HepG2 (cell line): ENCODE results near the gene MVP. TPM values are rescaled to one million over a fixed set of nuclear protein-coding genes. Genes with fewer than 3 reads are reported as not detected.

ENCODE experiments used
- ATF2 ChIP-seq: sonication (generic); formaldehyde crosslinking; IDR thresholded peaks from 2 replicates; pipeline ENCODE4 v1.4.0; 2020; ENCODE audit warnings: missing genetic modification reagents
- BCL3 ChIP-seq: sonication (generic); formaldehyde crosslinking; IDR thresholded peaks from 2 replicates; pipeline ENCODE4 v1.5.1; 2020; ENCODE audit warnings: mild to moderate bottlenecking, missing genetic modification reagents, moderate library complexity
- CCDC6 ChIP-seq: sonication (generic); formaldehyde crosslinking; IDR thresholded peaks from 2 replicates; pipeline ENCODE4 v1.8.1; 2022; ENCODE audit warnings: mild to moderate bottlenecking, missing genetic modification reagents, moderate library complexity
- HDAC6 ChIP-seq: fragments of 200-600 bp; sonication (generic); IDR thresholded peaks from 2 replicates; pipeline ENCODE4 v1.7.0; 2017; ENCODE audit warnings: mild to moderate bottlenecking, antibody characterized with exemption, low read length, low read depth
- MBD4 ChIP-seq: IDR thresholded peaks from 2 replicates; pipeline ENCODE4 v1.6.1; 2012; ENCODE audit warnings: low read length, inconsistent platforms, borderline replicate concordance
- NBN ChIP-seq: fragments of 450-650 bp; conservative IDR thresholded peaks from 2 replicates; pipeline ENCODE4 v1.6.1; 2017
- RAD51 ChIP-seq: fragments of 450-650 bp; IDR thresholded peaks from 2 replicates; pipeline ENCODE4 v1.6.1; 2016; ENCODE audit warnings: borderline replicate concordance
- RARG ChIP-seq: sonication (generic); formaldehyde crosslinking; IDR thresholded peaks from 2 replicates; pipeline ENCODE4 v1.4.0; 2020; ENCODE audit warnings: low read depth, mild to moderate bottlenecking, missing genetic modification reagents
- RBM39 ChIP-seq: fragments of 200-400 bp; formaldehyde crosslinking; IDR thresholded peaks from one replicate; pipeline ENCODE4 v1.6.1; 2018; ENCODE audit warnings: antibody characterized with exemption, mild to moderate bottlenecking, low read depth, low read length; ENCODE audit not compliant: poor library complexity, severe bottlenecking
- RXRB ChIP-seq: IDR thresholded peaks from 2 replicates; pipeline ENCODE4 v1.6.1; 2016; ENCODE audit warnings: borderline replicate concordance, missing genetic modification reagents, missing compliant biosample characterization
- SCMH1 ChIP-seq: sonication (generic); formaldehyde crosslinking; IDR thresholded peaks from 2 replicates; pipeline ENCODE4 v1.9.0; 2021; ENCODE audit warnings: missing genetic modification reagents, mild to moderate bottlenecking, borderline replicate concordance
- THRA ChIP-seq: sonication (generic); formaldehyde crosslinking; IDR thresholded peaks from 2 replicates; pipeline ENCODE4 v1.4.0; 2020; ENCODE audit warnings: missing genetic modification reagents, borderline replicate concordance
- TP53 ChIP-seq: sonication (generic); formaldehyde crosslinking; conservative IDR thresholded peaks from 2 replicates; pipeline ENCODE4 v1.4.0; 2020; ENCODE audit warnings: missing genetic modification reagents
- ZBTB25 ChIP-seq: IDR thresholded peaks from 2 replicates; pipeline ENCODE4 v1.6.1; 2018; ENCODE audit warnings: missing genetic modification reagents
- ZFP36 ChIP-seq: fragments of 150-350 bp; IDR thresholded peaks from 2 replicates; pipeline ENCODE4 v1.6.1; 2018; ENCODE audit warnings: borderline replicate concordance, low read length, low read depth; ENCODE audit not compliant: partially characterized antibody
- ZFP62 ChIP-seq: sonication (generic); formaldehyde crosslinking; IDR thresholded peaks from 2 replicates; pipeline ENCODE4 v1.4.0; 2020; ENCODE audit warnings: missing genetic modification reagents
- ZFP82 ChIP-seq: sonication (generic); formaldehyde crosslinking; IDR thresholded peaks from 2 replicates; pipeline ENCODE4 v1.5.1; 2020; ENCODE audit warnings: mild to moderate bottlenecking, missing genetic modification reagents, borderline replicate concordance
- ZIK1 ChIP-seq: sonication (generic); formaldehyde crosslinking; IDR thresholded peaks from 2 replicates; pipeline ENCODE4 v1.5.0; 2020; ENCODE audit warnings: mild to moderate bottlenecking, low read depth, missing genetic modification reagents, borderline replicate concordance
- ZNF17 ChIP-seq: sonication (generic); formaldehyde crosslinking; IDR thresholded peaks from 2 replicates; pipeline ENCODE4 v1.5.0; 2020; ENCODE audit warnings: mild to moderate bottlenecking, missing genetic modification reagents
- ZNF180 ChIP-seq: sonication (generic); formaldehyde crosslinking; IDR thresholded peaks from 2 replicates; pipeline ENCODE4 v1.4.0; 2020; ENCODE audit warnings: low read depth, missing genetic modification reagents, borderline replicate concordance
- ZNF274 ChIP-seq: sonication (generic); formaldehyde crosslinking; IDR thresholded peaks from 2 replicates; pipeline ENCODE4 v1.5.1; 2020; ENCODE audit warnings: mild to moderate bottlenecking, missing genetic modification reagents
- ZNF335 ChIP-seq: sonication (generic); formaldehyde crosslinking; IDR thresholded peaks from 2 replicates; pipeline ENCODE4 v1.4.0; 2020; ENCODE audit warnings: missing genetic modification reagents
- ZNF383 ChIP-seq: sonication (generic); formaldehyde crosslinking; IDR thresholded peaks from 2 replicates; pipeline ENCODE4 v1.4.0; 2020; ENCODE audit warnings: missing genetic modification reagents, mild to moderate bottlenecking, borderline replicate concordance
- ZNF83 ChIP-seq: sonication (generic); formaldehyde crosslinking; IDR thresholded peaks from 2 replicates; pipeline ENCODE4 v1.4.0; 2020; ENCODE audit warnings: missing genetic modification reagents, mild to moderate bottlenecking, borderline replicate concordance
- polyA plus RNA-seq, 8 experiments: library from polyadenylated mRNA; depleted of rRNA in 3 of 8; stranded (reverse) in 7 of 8; unstranded in 1 of 8; fragments of >200 nt; fragmentation: Illumina TruSeq in 4 of 8; extraction: Trizol in 4 of 8; gene quantifications; 2 replicates each; pipeline versions ENCODE4 v1.2.1 to v1.2.3, GENCODE V29; 2011 to 2016; ENCODE audit warnings: low read depth in 4 of 8, missing spikeins in 1 of 8, mixed read lengths in 1 of 8; ENCODE audit not compliant: insufficient read depth in 1 of 8
- total RNA-seq, 5 experiments: library from RNA; depleted of rRNA; stranded (reverse); fragments of >200 nt; fragmentation: Illumina TruSeq; extraction: Trizol; gene quantifications; 2 replicates each; pipeline ENCODE4 v1.2.3, GENCODE V29; 2016; ENCODE audit warnings: low read depth in 1 of 5

Gene MVP
- total and polyA plus RNA-seq, 2 of the 13 experiments (the other 11 are each of a cell fraction or from before 2014, with no cell fraction given) = 22.9 to 43.5 TPM

- TF ChIP-seq ATF2 (CRISPR knock-in tag) (peak; percentile 92), MBD4 (no peak), TP53 (CRISPR knock-in tag) (peak; percentile 84), RXRB (CRISPR knock-in tag) (peak; percentile 88), HDAC6 (no peak), RARG (CRISPR knock-in tag) (no peak; the same call in 1 of the 2 replicates), ZNF180 (CRISPR knock-in tag) (no peak), ZFP82 (CRISPR knock-in tag) (peak; percentile 97; the same call in 1 of the 2 replicates), CCDC6 (CRISPR knock-in tag) (peak; percentile 96), ZFP62 (no peak), SCMH1 (CRISPR knock-in tag) (no peak), ZNF335 (CRISPR knock-in tag) (peak; percentile 84), ZNF17 (CRISPR knock-in tag) (no peak), BCL3 (CRISPR knock-in tag) (peak; percentile 95), ZBTB25 (CRISPR knock-in tag) (peak; percentile 99), ZNF83 (CRISPR knock-in tag) (peak; percentile 97), NBN (no peak), ZIK1 (peak; percentile 95; the same call in 1 of the 2 replicates), THRA (CRISPR knock-in tag) (peak; percentile 78), ZNF383 (CRISPR knock-in tag) (no peak; the same call in 1 of the 2 replicates), ZFP36 (no peak), RAD51 (no peak), ZNF274 (CRISPR knock-in tag) (peak; percentile 56; the same call in 1 of the 2 replicates), RBM39 (peak; percentile 98)
Measured at GRCh38 chr16:29805232-29806098, 14.8 kb upstream of the MVP start (continued).
